Stimulated activated naive CD8-positive, alpha-beta T cell treated with anti-CD3 and anti-CD28 coated beads, Interleukin-15, Interleukin-2, amounts not matched to agents 100 ng/mL and 50 ng/mL, for 24 hours (primary cell): ENCODE data around the gene ZMYM2.

Experiments used
- H3K27ac Mint-ChIP-seq: one replicate; pipeline ENCODE4 v1.8.0; 2021; ENCODE audit warnings: mild to moderate bottlenecking, mixed read lengths
- H3K27me3 Mint-ChIP-seq: one replicate; pipeline ENCODE4 v1.8.0; 2021; ENCODE audit warnings: mixed read lengths
- H3K36me3 Mint-ChIP-seq: one replicate; pipeline ENCODE4 v1.8.0; 2021; ENCODE audit warnings: low read depth, mixed read lengths
- H3K4me1 Mint-ChIP-seq: one replicate; pipeline ENCODE4 v1.8.0; 2021; ENCODE audit warnings: low read depth, mixed read lengths
- H3K4me3 Mint-ChIP-seq: one replicate; pipeline ENCODE4 v1.8.0; 2021; ENCODE audit warnings: mild to moderate bottlenecking, mixed read lengths
- H3K9me3 Mint-ChIP-seq: one replicate; pipeline ENCODE4 v1.8.0; 2021; ENCODE audit warnings: mixed read lengths

Gene ZMYM2

GRCh38 chr13:20126541-20127261 is 168.2 kb downstream of the ZMYM2 start:
- H3K4me3 Mint-ChIP-seq: no peak overlapping the region
- H3K27ac Mint-ChIP-seq: no peak overlapping the region
- no peaks in the 10 kb centered on the region for H3K9me3 Mint-ChIP-seq
- no peaks in the 10 kb centered on the region for H3K36me3 Mint-ChIP-seq
- H3K4me1 Mint-ChIP-seq: no peaks in the 10 kb centered on the region
- peaks cover 26% of the 10 kb centered on the region for H3K27me3 Mint-ChIP-seq

GRCh38 chr13:20127262-20127561 is 168.7 kb downstream of the ZMYM2 start:
- no peak overlapping the region for H3K27ac Mint-ChIP-seq
- no peaks in the 10 kb centered on the region for H3K36me3 Mint-ChIP-seq
- peak overlapping the region; percentile 70 for H3K4me3 Mint-ChIP-seq
- peaks cover 26% of the 10 kb centered on the region for H3K27me3 Mint-ChIP-seq
- no peaks in the 10 kb centered on the region for H3K4me1 Mint-ChIP-seq
- H3K9me3 Mint-ChIP-seq: no peaks in the 10 kb centered on the region

- H3K27me3 Mint-ChIP-seq: peaks cover 26% of the 10 kb centered on the region
- H3K4me3 Mint-ChIP-seq: peak overlapping the region; percentile 70
- H3K9me3 Mint-ChIP-seq: no peaks in the 10 kb centered on the region
- no peaks in the 10 kb centered on the region for H3K4me1 Mint-ChIP-seq
- no peak overlapping the region for H3K27ac Mint-ChIP-seq
- no peaks in the 10 kb centered on the region for H3K36me3 Mint-ChIP-seq
These were observed 169.3 kb downstream of the ZMYM2 start for GRCh38 chr13:20127562-20128458.

GRCh38 chr13:20128459-20128931 is 170.0 kb downstream of the ZMYM2 start:
- H3K27ac Mint-ChIP-seq: no peak overlapping the region
- H3K9me3 Mint-ChIP-seq: no peaks in the 10 kb centered on the region
- no peaks in the 10 kb centered on the region for H3K36me3 Mint-ChIP-seq
- peaks cover 28% of the 10 kb centered on the region for H3K27me3 Mint-ChIP-seq
- peak overlapping the region; percentile 49 for H3K4me3 Mint-ChIP-seq
- H3K4me1 Mint-ChIP-seq: no peaks in the 10 kb centered on the region

GRCh38 chr13:20129076-20129475 is 170.5 kb downstream of the ZMYM2 start:
- peaks cover 30% of the 10 kb centered on the region for H3K27me3 Mint-ChIP-seq
- no peak overlapping the region for H3K27ac Mint-ChIP-seq
- no peaks in the 10 kb centered on the region for H3K4me1 Mint-ChIP-seq
- no peaks in the 10 kb centered on the region for H3K9me3 Mint-ChIP-seq
- H3K4me3 Mint-ChIP-seq: no peak overlapping the region
- H3K36me3 Mint-ChIP-seq: no peaks in the 10 kb centered on the region

GRCh38 chr13:20130012-20130411 is 171.5 kb downstream of the ZMYM2 start:
- Mint-ChIP-seq H3K4me1 (no peaks in the 10 kb centered on the region), H3K36me3 (no peaks in the 10 kb centered on the region), H3K27ac (no peak overlapping the region), H3K9me3 (no peaks in the 10 kb centered on the region), H3K27me3 (peaks cover 23% of the 10 kb centered on the region), H3K4me3 (no peak overlapping the region)

- H3K9me3 Mint-ChIP-seq: no peaks in the 10 kb centered on the region
- H3K36me3 Mint-ChIP-seq: no peaks in the 10 kb centered on the region
- H3K4me1 Mint-ChIP-seq: no peaks in the 10 kb centered on the region
- H3K4me3 Mint-ChIP-seq: no peak overlapping the region
- H3K27ac Mint-ChIP-seq: no peak overlapping the region
- H3K27me3 Mint-ChIP-seq: peaks cover 20% of the 10 kb centered on the region
These were observed 172.1 kb downstream of the ZMYM2 start for GRCh38 chr13:20130652-20131051.

GRCh38 chr13:20131057-20131832 is 172.7 kb downstream of the ZMYM2 start:
- H3K36me3 Mint-ChIP-seq: no peaks in the 10 kb centered on the region
- H3K27me3 Mint-ChIP-seq: peaks cover 16% of the 10 kb centered on the region
- no peaks in the 10 kb centered on the region for H3K4me1 Mint-ChIP-seq
- no peaks in the 10 kb centered on the region for H3K9me3 Mint-ChIP-seq
- H3K4me3 Mint-ChIP-seq: no peak overlapping the region
- no peak overlapping the region for H3K27ac Mint-ChIP-seq

- no peak overlapping the region for H3K4me3 Mint-ChIP-seq
- no peaks in the 10 kb centered on the region for H3K36me3 Mint-ChIP-seq
- peaks cover 7% of the 10 kb centered on the region for H3K4me1 Mint-ChIP-seq
- no peak overlapping the region for H3K27ac Mint-ChIP-seq
- H3K9me3 Mint-ChIP-seq: no peaks in the 10 kb centered on the region
- H3K27me3 Mint-ChIP-seq: peaks cover 24% of the 10 kb centered on the region
These were observed 173.6 kb downstream of the ZMYM2 start for GRCh38 chr13:20132052-20132634.

GRCh38 chr13:20134732-20135131 is 176.2 kb downstream of the ZMYM2 start:
- H3K36me3 Mint-ChIP-seq: no peaks in the 10 kb centered on the region
- peaks cover 7% of the 10 kb centered on the region for H3K4me1 Mint-ChIP-seq
- H3K27ac Mint-ChIP-seq: no peak overlapping the region
- H3K27me3 Mint-ChIP-seq: peaks cover 36% of the 10 kb centered on the region
- H3K4me3 Mint-ChIP-seq: no peak overlapping the region
- no peaks in the 10 kb centered on the region for H3K9me3 Mint-ChIP-seq

GRCh38 chr13:20136781-20137703 is 178.5 kb downstream of the ZMYM2 start:
- Mint-ChIP-seq H3K27me3 (peaks cover 58% of the 10 kb centered on the region), H3K4me3 (no peak overlapping the region), H3K27ac (no peak overlapping the region), H3K4me1 (peaks cover 11% of the 10 kb centered on the region), H3K36me3 (no peaks in the 10 kb centered on the region), H3K9me3 (no peaks in the 10 kb centered on the region)

- H3K36me3 Mint-ChIP-seq: no peaks in the 10 kb centered on the region
- no peak overlapping the region for H3K27ac Mint-ChIP-seq
- no peak overlapping the region for H3K4me3 Mint-ChIP-seq
- H3K4me1 Mint-ChIP-seq: peaks cover 11% of the 10 kb centered on the region
- H3K27me3 Mint-ChIP-seq: peaks cover 63% of the 10 kb centered on the region
- no peaks in the 10 kb centered on the region for H3K9me3 Mint-ChIP-seq
These were observed 179.3 kb downstream of the ZMYM2 start for GRCh38 chr13:20137875-20138274.

GRCh38 chr13:20140487-20140886 is 182.0 kb downstream of the ZMYM2 start:
- no peaks in the 10 kb centered on the region for H3K9me3 Mint-ChIP-seq
- H3K36me3 Mint-ChIP-seq: no peaks in the 10 kb centered on the region
- no peak overlapping the region for H3K4me3 Mint-ChIP-seq
- no peak overlapping the region for H3K27ac Mint-ChIP-seq
- H3K27me3 Mint-ChIP-seq: peaks cover 68% of the 10 kb centered on the region
- peaks cover 11% of the 10 kb centered on the region for H3K4me1 Mint-ChIP-seq
